Neural cell (in vitro differentiated cells): ENCODE measurements around the gene SHC2. TPM values are rescaled to one million over a fixed set of nuclear protein-coding genes. Genes with fewer than 3 reads are reported as not detected.

ENCODE experiments used
- H2AFZ ChIP-seq: fragments of 200-600, 300-800 bp; sonication (generic), shearing (Covaris generic); 2 replicates; pipeline ENCODE4 v1.6.0; 2014; ENCODE audit warnings: low read depth, mild to moderate bottlenecking, antibody characterized with exemption, low read length, moderate library complexity
- H3F3A ChIP-seq: fragments of 200-600 bp; shearing (Covaris generic); 2 replicates; pipeline ENCODE4 v1.6.1; 2016; ENCODE audit warnings: mild to moderate bottlenecking, moderate library complexity, mixed read lengths, antibody characterized with exemption, low read length; ENCODE audit not compliant: insufficient read depth, poor library complexity, severe bottlenecking
- H3K27ac ChIP-seq: fragments of 200-600, 300-800 bp; sonication (generic), shearing (Covaris generic); 2 replicates; pipeline ENCODE4 v1.5.1; 2014; ENCODE audit warnings: mild to moderate bottlenecking, low read length, moderate library complexity
- H3K27me3 ChIP-seq: fragments of 300-800, 200-600 bp; sonication (generic), shearing (Covaris generic); 2 replicates; pipeline ENCODE4 v1.6.0; 2014; ENCODE audit warnings: mild to moderate bottlenecking, low read depth, low read length, moderate library complexity; ENCODE audit not compliant: insufficient read depth
- H3K36me3 ChIP-seq: fragments of 300-800, 200-600 bp; sonication (generic), shearing (Covaris generic); 2 replicates; pipeline ENCODE4 v1.5.1; 2014; ENCODE audit warnings: mild to moderate bottlenecking, antibody characterized with exemption, low read length, moderate library complexity; ENCODE audit not compliant: insufficient read depth
- H3K4me2 ChIP-seq: fragments of 300-800, 200-600 bp; sonication (generic), shearing (Covaris generic); 2 replicates; pipeline ENCODE4 v1.6.0; 2014; ENCODE audit warnings: mild to moderate bottlenecking, low read length
- H3K4me3 ChIP-seq: fragments of 300-800, 200-600 bp; sonication (generic), shearing (Covaris generic); 2 replicates; pipeline ENCODE4 v1.5.1; 2014; ENCODE audit warnings: mild to moderate bottlenecking, low read length, moderate library complexity
- H3K79me2 ChIP-seq: fragments of 200-600 bp; shearing (Covaris generic); replicated peaks from 2 replicates; pipeline ENCODE4 v1.6.0; 2014; ENCODE audit warnings: mild to moderate bottlenecking, low read length, moderate library complexity; ENCODE audit not compliant: insufficient read depth
- H3K9ac ChIP-seq: fragments of 300-800, 200-600 bp; sonication (generic), shearing (Covaris generic); 2 replicates; pipeline ENCODE4 v1.6.1; 2016; ENCODE audit warnings: mild to moderate bottlenecking, low read length, mixed read lengths
- H3K9me2 ChIP-seq: fragments of 200-600 bp; shearing (Covaris generic); 2 replicates; pipeline ENCODE4 v1.6.1; 2016; ENCODE audit warnings: mild to moderate bottlenecking, low read length, mixed read lengths; ENCODE audit not compliant: insufficient read depth
- H3K9me3 ChIP-seq: fragments of 200-600, 300-800 bp; sonication (generic), shearing (Covaris generic); 2 replicates; pipeline ENCODE4 v1.6.1; 2016; ENCODE audit warnings: mild to moderate bottlenecking, mixed run types, low read length, moderate library complexity, mixed read lengths
- H4K20me1 ChIP-seq: fragments of 200-600 bp; shearing (Covaris generic); 2 replicates; pipeline ENCODE4 v1.6.1; 2016; ENCODE audit warnings: mild to moderate bottlenecking, mixed run types; ENCODE audit not compliant: insufficient read depth
- CTCF ChIP-seq: fragments of 450-650 bp; IDR thresholded peaks from 2 replicates; pipeline ENCODE4 v1.5.1; 2014; ENCODE audit warnings: antibody characterized with exemption, mild to moderate bottlenecking, moderate library complexity; ENCODE audit not compliant: poor library complexity, severe bottlenecking
- EP300 ChIP-seq: fragments of 450-650 bp; conservative IDR thresholded peaks from 2 replicates; pipeline ENCODE4 v1.6.1; 2014; ENCODE audit warnings: antibody characterized with exemption, mild to moderate bottlenecking, moderate library complexity; ENCODE audit not compliant: poor library complexity, severe bottlenecking
- EZH2 ChIP-seq: fragments of 200-600, 300-800 bp; shearing (Covaris generic), sonication (generic); IDR thresholded peaks from 2 replicates; pipeline ENCODE4 v1.6.1; 2014; ENCODE audit warnings: antibody characterized with exemption, low read length, borderline replicate concordance, mild to moderate bottlenecking; ENCODE audit not compliant: insufficient read depth, poor library complexity, severe bottlenecking
- MXI1 ChIP-seq: fragments of 450-650 bp; conservative IDR thresholded peaks from 2 replicates; pipeline ENCODE4 v1.6.1; 2014; ENCODE audit warnings: antibody characterized with exemption, mild to moderate bottlenecking; ENCODE audit not compliant: poor library complexity, severe bottlenecking
- POLR2AphosphoS5 ChIP-seq: IDR thresholded peaks from 2 replicates; pipeline ENCODE4 v1.6.1; 2012
- RAD21 ChIP-seq: fragments of 450-650 bp; conservative IDR thresholded peaks from 2 replicates; pipeline ENCODE4 v1.6.1; 2014; ENCODE audit warnings: antibody characterized with exemption, mild to moderate bottlenecking, moderate library complexity
- REST ChIP-seq: IDR thresholded peaks from 2 replicates; pipeline ENCODE4 v1.6.1; 2012; ENCODE audit warnings: borderline replicate concordance
- SMC3 ChIP-seq: fragments of 450-650 bp; conservative IDR thresholded peaks from 2 replicates; pipeline ENCODE4 v1.6.1; 2014; ENCODE audit warnings: antibody characterized with exemption, mild to moderate bottlenecking, moderate library complexity; ENCODE audit not compliant: poor library complexity
- TAF1 ChIP-seq: IDR thresholded peaks from 2 replicates; pipeline ENCODE4 v1.6.1; 2012; ENCODE audit warnings: low read depth
- polyA plus RNA-seq: library from polyadenylated mRNA; depleted of rRNA; stranded (reverse); fragments of >200 nt; gene quantifications from 2 replicates; pipeline ENCODE4 v1.2.3, GENCODE V29; 2014

Gene SHC2
- polyA plus RNA-seq, 1 donor from 2014 or later = 75.8 TPM

- H3K36me3 ChIP-seq = no peaks in the 10 kb centered on the region
- H3K27ac ChIP-seq = no peak overlapping the region
- no peaks in the 10 kb centered on the region for H4K20me1 ChIP-seq
- H3K79me2 ChIP-seq = no peaks in the 10 kb centered on the region
- H3K9me3 ChIP-seq = no peaks in the 10 kb centered on the region
- no peak overlapping the region for H3K4me3 ChIP-seq
- H2AFZ ChIP-seq = no peak overlapping the region
- TF ChIP-seq POLR2AphosphoS5 (no peak), TAF1 (no peak), EP300 (no peak), SMC3 (no peak), MXI1 (no peak), CTCF (no peak), REST (no peak), RAD21 (no peak)
- no peaks in the 10 kb centered on the region for H3F3A ChIP-seq
- H3K9ac ChIP-seq = no peak overlapping the region
- H3K4me2 ChIP-seq = no peak overlapping the region
- H3K27me3 ChIP-seq = no peaks in the 10 kb centered on the region
- no peaks in the 10 kb centered on the region for H3K9me2 ChIP-seq
Measured at GRCh38 chr19:443005-443404, 17.8 kb downstream of the SHC2 start.

GRCh38 chr19:442085-442484 is 18.7 kb downstream of the SHC2 start:
- Histone ChIP-seq H3K9me3 (no peaks in the 10 kb centered on the region), H2AFZ (no peak overlapping the region), H3K79me2 (no peaks in the 10 kb centered on the region), H3K27me3 (no peaks in the 10 kb centered on the region), H3F3A (no peaks in the 10 kb centered on the region), H3K4me2 (no peak overlapping the region), H3K36me3 (no peaks in the 10 kb centered on the region), H3K9ac (no peak overlapping the region), H3K27ac (no peak overlapping the region), H4K20me1 (no peaks in the 10 kb centered on the region), H3K9me2 (no peaks in the 10 kb centered on the region), H3K4me3 (no peak overlapping the region)
- TF ChIP-seq MXI1 = no peak
- TF ChIP-seq TAF1 = no peak
- no peak for TF ChIP-seq SMC3
- TF ChIP-seq REST = no peak
- no peak for TF ChIP-seq RAD21
- no peak for TF ChIP-seq EZH2
- no peak for TF ChIP-seq EP300
- no peak for TF ChIP-seq POLR2AphosphoS5
